HEK293 (cell line): Measurements from ENCODE around the gene MGMT.

Experiments
- AEBP2 ChIP-seq: fragments of 450-650 bp; formaldehyde crosslinking; IDR thresholded peaks from 2 replicates; pipeline ENCODE4 v1.5.1; 2016; ENCODE audit warnings: missing biosample characterization, missing genetic modification characterization, borderline replicate concordance
- BCL11A ChIP-seq: fragments of 450-650 bp; formaldehyde crosslinking; IDR thresholded peaks from 2 replicates; pipeline ENCODE4 v1.5.1; 2016; ENCODE audit warnings: low read depth, missing biosample characterization, missing genetic modification characterization
- EGR2 ChIP-seq: fragments of 450-650 bp; formaldehyde crosslinking; IDR thresholded peaks from 2 replicates; pipeline ENCODE4 v1.5.1; 2016; ENCODE audit warnings: low read depth, missing biosample characterization, missing genetic modification characterization
- FEZF1 ChIP-seq: fragments of 450-650 bp; formaldehyde crosslinking; IDR thresholded peaks from 2 replicates; pipeline ENCODE4 v1.5.1; 2016; ENCODE audit warnings: missing biosample characterization, missing genetic modification characterization
- KLF8 ChIP-seq: fragments of 450-650 bp; formaldehyde crosslinking; IDR thresholded peaks from 2 replicates; pipeline ENCODE4 v1.5.1; 2016; ENCODE audit warnings: missing biosample characterization, missing genetic modification characterization
- SETDB1 ChIP-seq: IDR thresholded peaks from one replicate; pipeline ENCODE4 v1.6.1; 2017; ENCODE audit warnings: mild to moderate bottlenecking, low read length, moderate library complexity, mixed read lengths; ENCODE audit not compliant: insufficient read length
- SP2 ChIP-seq: fragments of 450-650 bp; formaldehyde crosslinking; IDR thresholded peaks from 2 replicates; pipeline ENCODE4 v1.5.1; 2016; ENCODE audit warnings: missing biosample characterization, missing genetic modification characterization
- ZNF146 ChIP-seq: fragments of 450-650 bp; formaldehyde crosslinking; IDR thresholded peaks from 2 replicates; pipeline ENCODE4 v1.5.1; 2016; ENCODE audit warnings: missing biosample characterization, missing genetic modification characterization
- ZNF157 ChIP-seq: fragments of 450-650 bp; formaldehyde crosslinking; IDR thresholded peaks from 2 replicates; pipeline ENCODE4 v1.5.1; 2016; ENCODE audit warnings: missing biosample characterization, missing genetic modification characterization
- ZNF174 ChIP-seq: fragments of 450-650 bp; formaldehyde crosslinking; IDR thresholded peaks from 2 replicates; pipeline ENCODE4 v1.5.0; 2017; ENCODE audit warnings: missing biosample characterization, mild to moderate bottlenecking, missing genetic modification characterization
- ZNF221 ChIP-seq: fragments of 450-650 bp; formaldehyde crosslinking; IDR thresholded peaks from 2 replicates; pipeline ENCODE4 v1.5.1; 2017; ENCODE audit warnings: missing biosample characterization, missing genetic modification characterization, borderline replicate concordance
- ZNF324 ChIP-seq: fragments of 450-650 bp; formaldehyde crosslinking; IDR thresholded peaks from 2 replicates; pipeline ENCODE4 v1.5.1; 2016; ENCODE audit warnings: missing biosample characterization, missing genetic modification characterization
- ZNF341 ChIP-seq: fragments of 450-650 bp; formaldehyde crosslinking; IDR thresholded peaks from 2 replicates; pipeline ENCODE4; 2016; ENCODE audit warnings: low read depth, missing biosample characterization, missing genetic modification characterization
- ZNF362 ChIP-seq: fragments of 450-650 bp; formaldehyde crosslinking; IDR thresholded peaks from 2 replicates; pipeline ENCODE4 v1.5.1; 2016; ENCODE audit warnings: missing biosample characterization, missing genetic modification characterization
- ZNF37A ChIP-seq: fragments of 450-650 bp; IDR thresholded peaks from 2 replicates; pipeline ENCODE4 v1.5.1; 2018; ENCODE audit warnings: missing biosample characterization, missing genetic modification characterization
- ZNF391 ChIP-seq: fragments of 450-650 bp; formaldehyde crosslinking; IDR thresholded peaks from 2 replicates; pipeline ENCODE4 v1.5.1; 2016; ENCODE audit warnings: low read depth, missing biosample characterization, missing genetic modification characterization, borderline replicate concordance
- ZNF501 ChIP-seq: fragments of 450-650 bp; formaldehyde crosslinking; IDR thresholded peaks from 2 replicates; pipeline ENCODE4 v1.5.1; 2016; ENCODE audit warnings: missing biosample characterization, missing genetic modification characterization
- ZNF521 ChIP-seq: fragments of 450-650 bp; formaldehyde crosslinking; IDR thresholded peaks from 2 replicates; pipeline ENCODE4 v1.5.1; 2017; ENCODE audit warnings: missing biosample characterization, mild to moderate bottlenecking, missing genetic modification characterization
- ZNF558 ChIP-seq: fragments of 450-650 bp; formaldehyde crosslinking; IDR thresholded peaks from 2 replicates; pipeline ENCODE4 v1.5.1; 2016; ENCODE audit warnings: missing biosample characterization, missing genetic modification characterization
- ZNF585B ChIP-seq: fragments of 450-650 bp; formaldehyde crosslinking; IDR thresholded peaks from 2 replicates; pipeline ENCODE4 v1.5.1; 2016; ENCODE audit warnings: missing biosample characterization, missing genetic modification characterization
- ZNF639 ChIP-seq: fragments of 450-650 bp; formaldehyde crosslinking; IDR thresholded peaks from 2 replicates; pipeline ENCODE4 v1.5.1; 2016; ENCODE audit warnings: missing biosample characterization, missing genetic modification characterization
- ZNF664 ChIP-seq: fragments of 450-650 bp; formaldehyde crosslinking; IDR thresholded peaks from 2 replicates; pipeline ENCODE4 v1.5.1; 2016; ENCODE audit warnings: missing biosample characterization, missing genetic modification characterization
- ZNF707 ChIP-seq: fragments of 450-650 bp; formaldehyde crosslinking; IDR thresholded peaks from 2 replicates; pipeline ENCODE4 v1.5.1; 2016; ENCODE audit warnings: missing biosample characterization, missing genetic modification characterization
- ZSCAN23 ChIP-seq: fragments of 450-650 bp; formaldehyde crosslinking; IDR thresholded peaks from 2 replicates; pipeline ENCODE4 v1.5.1; 2016; ENCODE audit warnings: missing biosample characterization, missing genetic modification characterization
- ZSCAN30 ChIP-seq: fragments of 450-650 bp; IDR thresholded peaks from 2 replicates; pipeline ENCODE4 v1.5.1; 2018; ENCODE audit warnings: missing biosample characterization, mild to moderate bottlenecking, missing genetic modification characterization, moderate library complexity
- TF ChIP-seq, protein P1 (sequence below): fragments of 450-650 bp; formaldehyde crosslinking; IDR thresholded peaks from 2 replicates; pipeline ENCODE4 v1.5.1; 2016; ENCODE audit warnings: missing biosample characterization, missing genetic modification characterization
- TF ChIP-seq, protein P2 (sequence below): fragments of 450-650 bp; formaldehyde crosslinking; IDR thresholded peaks from 2 replicates; pipeline ENCODE4 v1.5.1; 2016; ENCODE audit warnings: missing biosample characterization, missing genetic modification characterization
- TF ChIP-seq, protein P3 (sequence below): fragments of 450-650 bp; formaldehyde crosslinking; IDR thresholded peaks from 2 replicates; pipeline ENCODE4 v1.5.1; 2016; ENCODE audit warnings: missing biosample characterization, missing genetic modification characterization
- TF ChIP-seq, protein P4 (sequence below): fragments of 450-650 bp; formaldehyde crosslinking; IDR thresholded peaks from 2 replicates; pipeline ENCODE4 v1.5.1; 2016; ENCODE audit warnings: missing biosample characterization, missing genetic modification characterization

The MGMT gene

GRCh38 chr10:129605986-129606518 is 139.0 kb downstream of the MGMT start (continued):
- TF ChIP-seq AEBP2 (tag by site-specific recombination): no peak
- peak; percentile 62 for TF ChIP-seq ZNF664 (tag by site-specific recombination)
- TF ChIP-seq BCL11A (tag by site-specific recombination): peak; percentile 87; the same call in 1 of the 2 replicates
- peak; percentile 98 for TF ChIP-seq ZNF639 (tag by site-specific recombination)
- TF ChIP-seq, protein P1, sequence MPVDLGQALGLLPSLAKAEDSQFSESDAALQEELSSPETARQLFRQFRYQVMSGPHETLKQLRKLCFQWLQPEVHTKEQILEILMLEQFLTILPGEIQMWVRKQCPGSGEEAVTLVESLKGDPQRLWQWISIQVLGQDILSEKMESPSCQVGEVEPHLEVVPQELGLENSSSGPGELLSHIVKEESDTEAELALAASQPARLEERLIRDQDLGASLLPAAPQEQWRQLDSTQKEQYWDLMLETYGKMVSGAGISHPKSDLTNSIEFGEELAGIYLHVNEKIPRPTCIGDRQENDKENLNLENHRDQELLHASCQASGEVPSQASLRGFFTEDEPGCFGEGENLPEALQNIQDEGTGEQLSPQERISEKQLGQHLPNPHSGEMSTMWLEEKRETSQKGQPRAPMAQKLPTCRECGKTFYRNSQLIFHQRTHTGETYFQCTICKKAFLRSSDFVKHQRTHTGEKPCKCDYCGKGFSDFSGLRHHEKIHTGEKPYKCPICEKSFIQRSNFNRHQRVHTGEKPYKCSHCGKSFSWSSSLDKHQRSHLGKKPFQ (tag by site-specific recombination): peak; percentile 86
- TF ChIP-seq, protein P2, sequence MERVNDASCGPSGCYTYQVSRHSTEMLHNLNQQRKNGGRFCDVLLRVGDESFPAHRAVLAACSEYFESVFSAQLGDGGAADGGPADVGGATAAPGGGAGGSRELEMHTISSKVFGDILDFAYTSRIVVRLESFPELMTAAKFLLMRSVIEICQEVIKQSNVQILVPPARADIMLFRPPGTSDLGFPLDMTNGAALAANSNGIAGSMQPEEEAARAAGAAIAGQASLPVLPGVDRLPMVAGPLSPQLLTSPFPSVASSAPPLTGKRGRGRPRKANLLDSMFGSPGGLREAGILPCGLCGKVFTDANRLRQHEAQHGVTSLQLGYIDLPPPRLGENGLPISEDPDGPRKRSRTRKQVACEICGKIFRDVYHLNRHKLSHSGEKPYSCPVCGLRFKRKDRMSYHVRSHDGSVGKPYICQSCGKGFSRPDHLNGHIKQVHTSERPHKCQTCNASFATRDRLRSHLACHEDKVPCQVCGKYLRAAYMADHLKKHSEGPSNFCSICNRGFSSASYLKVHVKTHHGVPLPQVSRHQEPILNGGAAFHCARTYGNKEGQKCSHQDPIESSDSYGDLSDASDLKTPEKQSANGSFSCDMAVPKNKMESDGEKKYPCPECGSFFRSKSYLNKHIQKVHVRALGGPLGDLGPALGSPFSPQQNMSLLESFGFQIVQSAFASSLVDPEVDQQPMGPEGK: peak; percentile 76
- TF ChIP-seq ZNF146 (tag by site-specific recombination): peak; percentile 80
- peak; percentile 94 for TF ChIP-seq KLF8 (tag by site-specific recombination)
- 0 out of 2 replicates have a peak, but pooled peaks have one; percentile 37 for TF ChIP-seq SP2 (tag by site-specific recombination)
- TF ChIP-seq, protein P3, sequence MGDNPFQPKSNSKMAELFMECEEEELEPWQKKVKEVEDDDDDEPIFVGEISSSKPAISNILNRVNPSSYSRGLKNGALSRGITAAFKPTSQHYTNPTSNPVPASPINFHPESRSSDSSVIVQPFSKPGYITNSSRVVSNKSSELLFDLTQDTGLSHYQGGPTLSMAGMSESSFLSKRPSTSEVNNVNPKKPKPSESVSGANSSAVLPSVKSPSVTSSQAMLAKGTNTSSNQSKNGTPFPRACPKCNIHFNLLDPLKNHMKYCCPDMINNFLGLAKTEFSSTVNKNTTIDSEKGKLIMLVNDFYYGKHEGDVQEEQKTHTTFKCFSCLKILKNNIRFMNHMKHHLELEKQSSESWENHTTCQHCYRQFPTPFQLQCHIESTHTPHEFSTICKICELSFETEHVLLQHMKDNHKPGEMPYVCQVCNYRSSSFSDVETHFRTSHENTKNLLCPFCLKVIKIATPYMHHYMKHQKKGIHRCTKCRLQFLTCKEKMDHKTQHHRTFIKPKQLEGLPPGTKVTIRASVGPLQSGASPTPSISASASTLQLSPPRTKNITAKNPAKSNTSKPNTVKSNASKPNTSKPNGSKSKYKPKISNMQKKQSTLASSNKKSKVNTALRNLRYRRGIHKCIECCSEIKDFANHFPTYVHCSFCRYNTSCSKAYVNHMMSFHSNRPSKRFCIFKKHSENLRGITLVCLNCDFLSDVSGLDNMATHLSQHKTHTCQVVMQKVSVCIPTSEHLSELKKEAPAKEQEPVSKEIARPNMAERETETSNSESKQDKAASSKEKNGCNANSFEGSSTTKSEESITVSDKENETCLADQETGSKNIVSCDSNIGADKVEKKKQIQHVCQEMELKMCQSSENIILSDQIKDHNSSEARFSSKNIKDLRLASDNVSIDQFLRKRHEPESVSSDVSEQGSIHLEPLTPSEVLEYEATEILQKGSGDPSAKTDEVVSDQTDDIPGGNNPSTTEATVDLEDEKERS (tag by site-specific recombination): no peak
- TF ChIP-seq FEZF1 (tag by site-specific recombination): peak; percentile 98
- peak; percentile 20; the same call in 1 of the 2 replicates for TF ChIP-seq ZSCAN30
- TF ChIP-seq ZNF362 (tag by site-specific recombination): peak; percentile 81
- TF ChIP-seq ZNF391 (tag by site-specific recombination): peak; percentile 97
- no peak for TF ChIP-seq ZNF37A
- 0 out of 2 replicates have a peak, but pooled peaks have one; percentile 59 for TF ChIP-seq ZNF558 (tag by site-specific recombination)
- TF ChIP-seq ZNF221 (tag by site-specific recombination): no peak
- no peak for TF ChIP-seq EGR2 (tag by site-specific recombination)
- TF ChIP-seq, protein P4, sequence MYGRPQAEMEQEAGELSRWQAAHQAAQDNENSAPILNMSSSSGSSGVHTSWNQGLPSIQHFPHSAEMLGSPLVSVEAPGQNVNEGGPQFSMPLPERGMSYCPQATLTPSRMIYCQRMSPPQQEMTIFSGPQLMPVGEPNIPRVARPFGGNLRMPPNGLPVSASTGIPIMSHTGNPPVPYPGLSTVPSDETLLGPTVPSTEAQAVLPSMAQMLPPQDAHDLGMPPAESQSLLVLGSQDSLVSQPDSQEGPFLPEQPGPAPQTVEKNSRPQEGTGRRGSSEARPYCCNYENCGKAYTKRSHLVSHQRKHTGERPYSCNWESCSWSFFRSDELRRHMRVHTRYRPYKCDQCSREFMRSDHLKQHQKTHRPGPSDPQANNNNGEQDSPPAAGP: peak; percentile 98
- no peak for TF ChIP-seq ZNF521 (tag by site-specific recombination)
- TF ChIP-seq ZNF585B (tag by site-specific recombination): no peak
- TF ChIP-seq ZNF707 (tag by site-specific recombination): no peak
- TF ChIP-seq ZNF501 (tag by site-specific recombination): no peak
- TF ChIP-seq SETDB1: peak; percentile 11
- TF ChIP-seq ZSCAN23 (tag by site-specific recombination): peak; percentile 97
- TF ChIP-seq ZNF341 (tag by site-specific recombination): 0 out of 2 replicates have a peak, but pooled peaks have one; percentile 18
- peak; percentile 62; the same call in 1 of the 2 replicates for TF ChIP-seq ZNF324
- TF ChIP-seq ZNF157 (tag by site-specific recombination): no peak
- TF ChIP-seq ZNF174 (tag by site-specific recombination): no peak
